Fibroblast of villous mesenchyme (primary cell): Measurements from ENCODE around the gene SUSD6. TPM values are rescaled to one million over a fixed set of nuclear protein-coding genes. Genes with fewer than 3 reads are reported as not detected.

Source experiments
- DNase-seq: peaks from one replicate; pipeline ENCODE4 v3.0.0-alpha.2; 2010; ENCODE audit warnings: low read depth
- H3K4me3 ChIP-seq: 2 replicates; pipeline ENCODE4 v1.5.1; 2011; ENCODE audit warnings: low read depth, mild to moderate bottlenecking, low read length
- CTCF ChIP-seq: IDR thresholded peaks from 2 replicates; pipeline ENCODE4 v1.5.1; 2012; ENCODE audit warnings: low read depth, mild to moderate bottlenecking, low read length; ENCODE audit not compliant: insufficient read depth
- total RNA-seq: library from RNA; depleted of rRNA; stranded (reverse); fragments of >200 nt; gene quantifications from 2 replicates; pipeline ENCODE4 v1.2.3, GENCODE V29; 2012

The SUSD6 gene
- total RNA-seq, 1 donor: 12.5 TPM

DNA sequence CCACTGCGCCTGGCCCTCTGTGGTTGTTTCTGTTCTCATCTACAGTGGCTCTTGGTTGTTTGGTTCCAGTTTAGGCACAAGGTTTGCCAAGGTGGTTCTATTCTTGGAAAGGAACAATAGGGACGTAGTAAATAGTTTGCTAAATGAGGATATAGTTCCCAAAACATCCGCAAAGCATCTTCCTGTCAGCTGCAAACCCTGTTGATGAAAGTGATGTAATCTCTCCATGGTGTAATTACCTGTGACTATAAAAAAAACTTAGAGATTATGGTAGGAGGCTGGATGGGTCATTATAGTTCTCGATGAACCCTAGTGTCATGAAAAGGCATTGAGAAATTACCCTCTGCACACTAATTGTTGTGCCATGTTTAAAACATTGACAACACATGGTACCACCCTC lies 52.9 kb downstream of the SUSD6 start:
- TF ChIP-seq CTCF: no peak
- DNase-seq: no peak

DNA sequence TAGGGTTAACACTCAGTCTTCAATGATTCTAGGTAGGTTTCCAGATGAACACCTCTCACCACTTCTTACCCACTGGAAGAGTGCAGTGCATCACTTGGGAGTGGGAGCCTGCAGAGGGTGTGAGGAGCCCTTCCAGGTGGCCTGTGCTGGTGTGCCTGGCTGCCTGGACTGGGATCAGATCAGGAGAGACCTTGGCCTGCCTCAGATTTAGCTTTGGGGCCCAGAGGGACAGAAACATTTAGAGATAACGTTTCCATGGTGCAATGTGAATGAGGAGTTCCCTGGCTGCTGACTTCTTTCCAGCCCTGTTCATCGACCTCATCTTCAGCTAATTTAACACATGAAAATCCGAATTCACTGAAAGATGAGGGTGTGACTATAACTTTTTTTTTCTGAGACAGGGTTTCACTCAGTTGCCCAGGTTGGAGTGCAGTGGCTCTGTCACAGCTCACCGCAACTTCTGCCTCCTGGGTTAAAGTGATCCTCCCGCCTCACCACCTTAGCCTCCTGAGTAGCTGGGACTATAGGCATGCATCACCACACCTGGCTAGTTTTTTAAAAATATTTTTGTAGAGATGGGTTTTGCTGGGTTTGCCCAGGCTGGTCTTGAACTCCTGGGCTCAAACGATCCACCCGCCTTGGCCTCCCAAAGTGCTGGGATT lies 53.6 kb downstream of the SUSD6 start:
- TF ChIP-seq CTCF: no peak
- no peak overlapping the region for H3K4me3 ChIP-seq
- DNase-seq: no peak

More for the DNA sequence above, 52.9 kb downstream of the SUSD6 start:
- no peak overlapping the region for H3K4me3 ChIP-seq

- no peak for TF ChIP-seq CTCF
- no peak overlapping the region for H3K4me3 ChIP-seq
- DNase-seq: no peak
Observed at GRCh38 chr14:69665631-69666030, 54.2 kb downstream of the SUSD6 start.

DNA sequence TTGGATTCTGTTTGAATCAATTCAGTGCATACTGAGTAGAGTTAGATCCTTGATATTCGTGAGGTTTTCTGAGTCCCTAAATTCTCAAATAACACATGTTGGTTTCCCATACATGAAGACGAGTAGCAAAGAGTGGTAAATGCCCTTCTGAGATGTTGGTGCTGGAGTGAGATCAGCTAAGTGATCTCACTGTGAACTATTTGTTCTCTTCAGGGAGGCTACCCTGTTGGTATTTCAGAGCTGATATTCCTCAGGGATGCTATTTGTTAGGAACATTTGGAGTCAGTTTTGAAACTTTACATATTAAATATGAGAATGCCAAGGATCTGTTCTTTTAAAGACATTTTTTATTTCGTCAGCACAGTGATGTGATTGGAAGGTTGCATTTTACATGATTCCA lies 54.7 kb downstream of the SUSD6 start:
- no peak for TF ChIP-seq CTCF
- no peak for DNase-seq
- H3K4me3 ChIP-seq: no peak overlapping the region

DNA sequence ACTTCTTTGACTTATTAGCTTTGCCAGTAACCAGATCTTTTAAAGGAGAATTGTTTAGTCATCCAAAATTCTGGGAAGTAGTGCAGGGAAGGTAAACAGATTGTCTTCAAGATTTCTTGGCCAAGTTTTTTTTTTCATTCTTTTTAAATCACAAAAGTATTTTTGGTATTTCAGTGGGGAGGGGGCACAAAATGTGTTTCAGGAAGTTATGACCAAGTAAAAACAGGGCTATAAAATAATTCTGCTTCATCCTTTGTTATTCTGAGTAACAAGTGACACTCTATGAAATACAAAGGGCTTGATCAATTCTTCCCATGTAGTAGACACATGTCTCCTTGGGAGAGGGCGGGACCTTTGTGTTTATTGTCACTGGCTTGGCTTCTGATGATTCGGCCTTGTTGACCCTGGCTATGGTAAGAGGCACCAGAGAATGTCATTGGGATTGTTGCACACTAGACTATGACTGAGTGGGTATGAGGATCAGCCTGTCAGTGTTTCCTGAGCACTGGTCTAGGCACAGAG lies 55.4 kb downstream of the SUSD6 start:
- DNase-seq: no peak
- no peak for TF ChIP-seq CTCF
- no peak overlapping the region for H3K4me3 ChIP-seq

- no peak overlapping the region for H3K4me3 ChIP-seq
- no peak for TF ChIP-seq CTCF
- DNase-seq: no peak
Observed at GRCh38 chr14:69667938-69668335, 56.5 kb downstream of the SUSD6 start.

DNA sequence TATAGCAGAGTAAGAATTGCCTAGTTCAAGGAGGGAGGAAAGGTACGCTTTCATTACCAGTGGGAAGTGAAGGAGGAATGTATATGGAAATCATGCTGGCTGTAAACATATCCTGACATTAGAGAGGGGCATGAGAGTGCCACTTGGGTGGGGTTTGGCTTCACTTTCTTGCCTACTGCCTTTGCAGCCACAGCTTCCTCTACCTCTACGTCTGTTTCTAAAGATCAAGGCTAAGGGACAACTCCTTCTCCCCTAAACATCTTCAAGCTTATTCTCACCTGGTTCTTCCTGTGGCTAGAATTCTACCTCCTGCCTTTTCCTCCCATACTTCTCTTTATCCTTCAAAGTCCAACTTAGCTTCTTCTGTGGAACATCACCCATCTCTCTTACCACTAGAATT lies 58.0 kb downstream of the SUSD6 start:
- TF ChIP-seq CTCF: no peak
- no peak overlapping the region for H3K4me3 ChIP-seq
- DNase-seq: no peak
